HL-60 (cell line): Measurements from ENCODE around the gene TOMM40.

Experiments used
- DNase-seq, 2 experiments: peaks; one replicate each; pipeline ENCODE4 v3.0.0-alpha.2; 2010 to 2020; ENCODE audit warnings: low read depth in 1 of 2, low spot score in 1 of 2
- H3K27ac ChIP-seq: fragments of 250-450 bp; sonication (Bioruptor Pico); replicated peaks from 2 replicates; pipeline ENCODE4 v1.5.1; 2020; ENCODE audit warnings: mild to moderate bottlenecking, moderate library complexity
- H3K27me3 ChIP-seq: fragments of 250-450 bp; sonication (Bioruptor Pico); 2 replicates; pipeline ENCODE4 v1.5.1; 2021; ENCODE audit warnings: mild to moderate bottlenecking, moderate library complexity; ENCODE audit not compliant: insufficient read depth, poor library complexity, severe bottlenecking
- H3K4me3 ChIP-seq: replicated peaks from 2 replicates; pipeline ENCODE4 v1.5.1; 2011; ENCODE audit warnings: mild to moderate bottlenecking, control low read depth, low read length; ENCODE audit not compliant: insufficient read depth
- GABPA ChIP-seq: IDR thresholded peaks from 2 replicates; pipeline ENCODE4 v1.6.1; 2012; ENCODE audit warnings: low read depth
- POLR2AphosphoS5 ChIP-seq: IDR thresholded peaks from 2 replicates; pipeline ENCODE4 v1.6.1; 2012; ENCODE audit warnings: low read depth
- SPI1 ChIP-seq: IDR thresholded peaks from 2 replicates; pipeline ENCODE4 v1.6.1; 2012; ENCODE audit warnings: low read depth, mild to moderate bottlenecking, borderline replicate concordance
- TF ChIP-seq, protein P1 (sequence below): IDR thresholded peaks from 2 replicates; pipeline ENCODE4 v1.6.1; 2012; ENCODE audit warnings: low read depth; ENCODE audit not compliant: insufficient replicate concordance
- TF ChIP-seq, protein P2 (sequence below): IDR thresholded peaks from one replicate; pipeline ENCODE4 v1.5.1; 2011; ENCODE audit warnings: low read length, control low read depth, inconsistent platforms; ENCODE audit not compliant: insufficient read depth

TOMM40 gene

DNA sequence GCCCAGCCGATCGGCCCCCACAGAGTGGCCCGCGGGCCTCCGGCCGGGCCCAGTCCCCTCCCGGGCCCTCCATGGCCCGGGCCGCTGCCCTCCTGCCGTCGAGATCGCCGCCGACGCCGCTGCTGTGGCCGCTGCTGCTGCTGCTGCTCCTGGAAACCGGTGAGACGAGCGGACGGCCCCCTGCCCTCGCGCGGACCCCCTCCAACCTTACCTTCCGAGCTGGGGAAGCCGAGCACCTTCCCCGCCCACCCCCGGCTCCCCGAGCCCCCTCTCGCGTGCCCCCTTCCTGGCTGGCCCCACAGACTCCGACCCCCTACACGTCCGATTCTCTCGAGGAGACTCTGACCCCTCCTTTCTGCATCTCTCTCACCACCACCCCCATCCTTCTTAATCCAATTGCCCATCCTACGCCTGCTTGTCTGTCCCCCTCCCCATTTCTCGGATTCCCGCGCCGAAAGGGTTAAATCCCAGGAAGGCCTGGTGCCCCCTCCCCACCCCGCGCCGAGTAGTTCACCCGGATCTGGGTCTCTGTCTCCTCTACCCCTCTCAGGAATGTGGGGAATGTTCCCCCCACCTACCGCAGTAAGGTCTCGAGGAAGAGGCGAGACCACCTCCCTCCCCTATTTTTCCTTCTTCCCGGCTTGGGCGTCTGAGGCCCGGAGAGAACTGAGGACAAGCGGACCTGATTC, 44.5 kb upstream of the TOMM40 start:
- no peak for DNase-seq
- no peak overlapping the region for H3K27ac ChIP-seq

DNA sequence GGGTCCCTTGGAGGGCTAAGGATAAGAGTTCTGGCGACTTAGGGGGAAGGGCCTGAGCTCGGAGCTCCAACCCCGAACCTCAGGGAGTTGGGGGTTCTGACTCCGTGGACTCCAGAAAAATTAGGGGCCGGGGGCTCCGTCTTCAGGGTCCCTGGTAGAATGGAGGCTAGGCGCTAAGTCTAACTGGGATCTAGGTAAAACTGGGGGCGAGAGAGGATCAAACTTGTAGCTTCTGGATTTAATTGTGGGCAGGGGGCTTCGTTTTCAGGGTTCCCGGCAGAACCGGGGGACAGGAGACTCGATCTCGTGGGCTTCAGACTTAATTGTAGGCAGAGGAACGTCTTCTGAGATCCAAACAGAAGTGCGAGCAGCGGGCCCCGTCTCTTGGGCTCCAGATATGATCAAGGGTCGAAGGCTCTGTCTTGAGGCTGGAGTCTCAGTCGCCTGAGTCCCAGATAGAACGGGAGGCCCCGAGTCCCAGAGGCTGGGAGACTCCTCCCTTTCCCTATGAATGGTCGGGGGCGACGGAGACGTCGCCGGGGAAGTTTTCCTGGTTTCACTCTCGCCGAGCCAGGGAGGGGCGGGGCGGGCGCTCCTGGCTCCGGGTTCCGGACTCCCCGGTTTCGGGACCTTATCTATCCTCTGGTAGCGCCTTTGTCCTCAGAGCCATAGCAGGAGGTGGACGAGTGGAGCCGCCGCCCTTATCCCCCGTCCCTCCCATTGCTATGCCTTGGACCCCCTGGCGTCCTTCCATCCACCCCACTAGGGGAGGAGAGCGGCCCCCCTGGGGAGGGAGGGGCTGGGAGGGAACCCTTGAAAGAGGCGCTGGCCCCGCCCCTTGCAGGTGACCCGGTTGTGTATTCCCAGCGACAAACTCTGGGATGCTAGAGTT, 43.7 kb upstream of the TOMM40 start:
- no peak overlapping the region for H3K27ac ChIP-seq
- H3K27me3 ChIP-seq = peaks cover 5% of the 10 kb centered on the region
- DNase-seq = no peak
- TF ChIP-seq GABPA (no peak), SPI1 (no peak), POLR2AphosphoS5 (no peak)
- TF ChIP-seq, protein P1, sequence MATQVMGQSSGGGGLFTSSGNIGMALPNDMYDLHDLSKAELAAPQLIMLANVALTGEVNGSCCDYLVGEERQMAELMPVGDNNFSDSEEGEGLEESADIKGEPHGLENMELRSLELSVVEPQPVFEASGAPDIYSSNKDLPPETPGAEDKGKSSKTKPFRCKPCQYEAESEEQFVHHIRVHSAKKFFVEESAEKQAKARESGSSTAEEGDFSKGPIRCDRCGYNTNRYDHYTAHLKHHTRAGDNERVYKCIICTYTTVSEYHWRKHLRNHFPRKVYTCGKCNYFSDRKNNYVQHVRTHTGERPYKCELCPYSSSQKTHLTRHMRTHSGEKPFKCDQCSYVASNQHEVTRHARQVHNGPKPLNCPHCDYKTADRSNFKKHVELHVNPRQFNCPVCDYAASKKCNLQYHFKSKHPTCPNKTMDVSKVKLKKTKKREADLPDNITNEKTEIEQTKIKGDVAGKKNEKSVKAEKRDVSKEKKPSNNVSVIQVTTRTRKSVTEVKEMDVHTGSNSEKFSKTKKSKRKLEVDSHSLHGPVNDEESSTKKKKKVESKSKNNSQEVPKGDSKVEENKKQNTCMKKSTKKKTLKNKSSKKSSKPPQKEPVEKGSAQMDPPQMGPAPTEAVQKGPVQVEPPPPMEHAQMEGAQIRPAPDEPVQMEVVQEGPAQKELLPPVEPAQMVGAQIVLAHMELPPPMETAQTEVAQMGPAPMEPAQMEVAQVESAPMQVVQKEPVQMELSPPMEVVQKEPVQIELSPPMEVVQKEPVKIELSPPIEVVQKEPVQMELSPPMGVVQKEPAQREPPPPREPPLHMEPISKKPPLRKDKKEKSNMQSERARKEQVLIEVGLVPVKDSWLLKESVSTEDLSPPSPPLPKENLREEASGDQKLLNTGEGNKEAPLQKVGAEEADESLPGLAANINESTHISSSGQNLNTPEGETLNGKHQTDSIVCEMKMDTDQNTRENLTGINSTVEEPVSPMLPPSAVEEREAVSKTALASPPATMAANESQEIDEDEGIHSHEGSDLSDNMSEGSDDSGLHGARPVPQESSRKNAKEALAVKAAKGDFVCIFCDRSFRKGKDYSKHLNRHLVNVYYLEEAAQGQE = no peak
- TF ChIP-seq, protein P2, sequence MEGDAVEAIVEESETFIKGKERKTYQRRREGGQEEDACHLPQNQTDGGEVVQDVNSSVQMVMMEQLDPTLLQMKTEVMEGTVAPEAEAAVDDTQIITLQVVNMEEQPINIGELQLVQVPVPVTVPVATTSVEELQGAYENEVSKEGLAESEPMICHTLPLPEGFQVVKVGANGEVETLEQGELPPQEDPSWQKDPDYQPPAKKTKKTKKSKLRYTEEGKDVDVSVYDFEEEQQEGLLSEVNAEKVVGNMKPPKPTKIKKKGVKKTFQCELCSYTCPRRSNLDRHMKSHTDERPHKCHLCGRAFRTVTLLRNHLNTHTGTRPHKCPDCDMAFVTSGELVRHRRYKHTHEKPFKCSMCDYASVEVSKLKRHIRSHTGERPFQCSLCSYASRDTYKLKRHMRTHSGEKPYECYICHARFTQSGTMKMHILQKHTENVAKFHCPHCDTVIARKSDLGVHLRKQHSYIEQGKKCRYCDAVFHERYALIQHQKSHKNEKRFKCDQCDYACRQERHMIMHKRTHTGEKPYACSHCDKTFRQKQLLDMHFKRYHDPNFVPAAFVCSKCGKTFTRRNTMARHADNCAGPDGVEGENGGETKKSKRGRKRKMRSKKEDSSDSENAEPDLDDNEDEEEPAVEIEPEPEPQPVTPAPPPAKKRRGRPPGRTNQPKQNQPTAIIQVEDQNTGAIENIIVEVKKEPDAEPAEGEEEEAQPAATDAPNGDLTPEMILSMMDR = no peak
- no peak overlapping the region; the same call in 1 of the 2 replicates for H3K4me3 ChIP-seq

More for the DNA sequence above, 44.5 kb upstream of the TOMM40 start:
- TF ChIP-seq GABPA = no peak
- TF ChIP-seq, protein P2 = no peak
- TF ChIP-seq POLR2AphosphoS5 = no peak
- TF ChIP-seq, protein P1 = no peak
- TF ChIP-seq SPI1 = no peak
- peaks cover 5% of the 10 kb centered on the region for H3K27me3 ChIP-seq
- peak overlapping the region; percentile 60 for H3K4me3 ChIP-seq

DNA sequence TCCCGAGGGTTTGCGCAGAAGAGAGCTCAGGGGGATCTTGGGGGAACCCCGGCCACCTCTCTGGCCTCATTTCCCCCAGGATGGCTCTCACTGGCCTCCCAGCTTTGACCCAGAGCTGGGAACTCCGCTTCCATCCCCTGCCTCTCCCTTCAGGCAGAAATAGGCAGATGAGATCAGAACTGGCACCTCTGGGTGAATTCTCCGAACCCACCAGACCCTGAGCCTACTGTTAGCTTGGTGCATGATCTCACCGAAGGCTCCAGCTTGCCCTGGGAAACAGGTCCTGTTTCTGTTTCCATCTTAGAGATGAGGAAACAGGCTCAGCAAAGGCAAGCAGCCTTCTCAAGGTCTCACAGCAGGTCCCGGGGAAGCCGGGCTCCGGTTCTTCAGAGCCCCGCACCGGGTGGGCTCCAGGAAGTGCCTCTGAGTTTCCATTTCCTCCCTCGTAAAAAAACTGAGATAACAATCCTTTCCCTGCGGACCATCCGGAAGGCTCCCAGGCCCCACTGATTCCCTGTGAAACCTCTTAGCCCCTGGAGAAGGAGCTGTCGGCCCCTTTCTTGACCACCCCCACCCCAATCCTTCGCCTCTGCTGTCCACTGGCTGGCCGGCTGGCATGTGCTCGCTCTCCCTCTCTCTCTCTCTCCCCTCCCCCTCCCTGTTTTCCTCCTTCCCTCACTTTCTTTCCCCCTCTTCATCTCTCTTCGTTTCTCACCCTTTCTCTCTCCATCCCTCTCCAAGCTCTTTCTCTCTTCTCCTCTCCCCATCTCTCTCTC, 42.8 kb upstream of the TOMM40 start:
- Histone ChIP-seq H3K27me3 (peaks cover 5% of the 10 kb centered on the region), H3K27ac (no peak overlapping the region)

More for the DNA sequence above, 42.8 kb upstream of the TOMM40 start:
- no peak overlapping the region for H3K4me3 ChIP-seq
- no peak for TF ChIP-seq SPI1
- no peak for TF ChIP-seq GABPA
- TF ChIP-seq, protein P2 = no peak
- TF ChIP-seq, protein P1 = no peak
- no peak for TF ChIP-seq POLR2AphosphoS5
- no peak for DNase-seq
